ENCODE measurements around the gene GALNT13.

Gene GALNT13

DNA sequence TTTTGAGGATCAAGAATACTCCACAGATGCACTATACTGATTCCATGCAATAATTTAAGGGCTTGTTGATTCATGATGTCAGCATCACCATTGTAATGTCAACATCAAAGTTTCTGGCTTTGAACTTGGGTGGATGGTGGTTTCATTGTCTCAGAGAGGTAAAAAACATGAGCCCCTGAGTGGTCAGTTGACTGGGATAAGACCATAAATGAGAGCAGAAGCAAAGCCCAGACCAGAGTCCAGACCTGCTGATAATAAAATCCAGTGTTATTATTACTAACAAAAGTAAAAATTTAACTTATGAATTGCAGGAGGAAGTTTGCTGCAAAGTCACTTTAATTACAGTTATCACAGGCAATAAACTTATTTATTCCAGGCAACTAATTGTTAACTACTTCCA, 358.2 kb downstream of the GALNT13 start:
- no peak for FAIRE-seq

DNA sequence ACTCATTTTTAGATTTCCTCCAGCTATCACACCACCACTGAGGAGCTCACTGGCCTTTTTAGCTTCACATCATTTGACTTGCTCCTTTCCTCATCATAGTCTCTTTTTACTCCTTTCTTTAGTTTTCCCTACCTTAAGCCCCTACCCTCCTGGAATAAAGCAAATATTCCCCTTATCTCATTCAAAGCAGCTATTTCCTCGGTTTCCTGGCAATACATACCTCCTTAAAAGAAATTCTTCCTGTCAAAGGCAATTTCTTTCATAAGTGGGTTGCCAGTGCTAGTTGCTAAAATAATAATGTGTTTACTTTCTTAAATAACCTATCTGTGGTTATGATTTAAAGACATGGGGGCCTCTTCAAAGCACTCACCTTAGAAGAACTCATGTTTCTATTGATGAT, 359.3 kb downstream of the GALNT13 start:
- no peak for FAIRE-seq

DNA sequence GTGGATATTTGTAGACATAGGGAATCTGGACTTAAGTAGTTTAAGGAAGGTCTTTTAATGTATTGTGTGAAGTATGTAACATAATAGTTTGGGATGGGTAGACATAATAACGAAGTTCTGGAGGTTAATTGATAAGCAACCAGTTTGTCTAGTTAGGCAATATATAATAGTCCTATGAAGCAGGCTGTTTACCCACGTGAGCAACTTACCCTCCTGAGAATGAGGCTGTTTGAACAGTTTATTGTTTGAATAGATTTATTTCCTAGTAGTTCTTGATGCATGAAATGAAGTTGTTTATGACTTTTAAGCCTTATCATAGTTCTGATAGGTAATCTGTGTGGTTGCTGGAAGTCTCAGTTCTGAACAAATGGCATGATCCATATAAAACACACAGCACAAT, 361.5 kb downstream of the GALNT13 start:
- FAIRE-seq: no peak

DNA sequence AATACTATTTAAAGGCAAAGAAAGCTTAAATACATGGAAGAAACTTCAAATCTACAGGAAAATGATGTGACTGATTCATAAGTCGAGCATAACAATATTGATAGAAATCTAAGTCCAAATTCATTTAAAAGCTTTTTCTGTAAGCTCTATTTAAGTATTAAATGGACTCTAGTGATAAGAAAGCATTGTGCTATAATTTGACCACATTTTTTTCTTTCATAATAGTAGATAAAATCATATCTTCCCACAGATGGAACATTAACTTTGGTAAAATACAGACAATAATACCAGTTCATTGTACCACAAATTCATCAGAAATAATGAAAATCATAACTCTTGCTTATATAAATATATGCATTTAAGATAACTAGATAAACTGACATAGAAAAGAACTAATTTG, 366.5 kb downstream of the GALNT13 start:
- FAIRE-seq: no peak

DNA sequence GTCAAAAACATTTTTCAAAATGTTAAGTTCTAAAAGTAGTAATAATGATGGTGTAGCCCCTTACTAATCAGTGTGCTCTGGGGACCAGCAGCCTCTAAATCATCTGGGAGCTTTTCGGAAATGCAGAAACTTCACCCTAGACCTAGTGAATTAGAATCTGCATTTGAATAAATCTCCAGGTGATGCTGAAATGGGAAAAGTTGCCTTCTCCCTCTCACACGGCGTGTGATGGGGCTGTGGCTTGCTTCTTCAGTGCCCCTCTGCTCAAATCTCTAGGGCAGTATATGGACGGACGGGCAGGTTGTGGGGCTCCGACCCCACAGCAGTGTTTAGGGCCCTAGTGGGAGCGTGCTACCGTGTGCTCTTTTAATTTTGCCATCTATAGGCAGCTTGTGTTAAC, 368.6 kb downstream of the GALNT13 start:
- FAIRE-seq: no peak

DNA sequence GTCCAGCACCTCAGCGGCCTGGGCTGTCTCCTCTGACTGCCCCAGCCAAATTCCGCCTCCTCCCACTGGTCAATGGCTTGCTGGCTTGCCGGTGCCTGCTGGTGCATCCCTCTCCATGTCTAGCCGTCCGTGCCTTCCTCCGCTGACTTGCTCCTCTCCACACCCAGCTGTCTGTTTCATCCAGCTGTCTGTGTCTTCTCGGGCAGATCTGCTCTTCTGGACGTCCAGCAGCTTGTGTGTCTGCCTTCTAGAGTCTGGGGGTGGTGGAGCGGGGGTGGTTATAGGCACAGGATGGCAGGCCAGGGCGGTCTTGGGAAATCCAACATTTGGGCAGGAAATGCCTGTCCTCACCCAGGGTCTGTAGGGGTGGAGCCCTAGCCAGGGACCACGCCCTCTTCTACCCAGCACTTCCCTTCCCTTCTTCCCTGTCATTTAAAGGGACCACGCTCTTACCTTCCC, 369.2 kb downstream of the GALNT13 start:
- FAIRE-seq: no peak

DNA sequence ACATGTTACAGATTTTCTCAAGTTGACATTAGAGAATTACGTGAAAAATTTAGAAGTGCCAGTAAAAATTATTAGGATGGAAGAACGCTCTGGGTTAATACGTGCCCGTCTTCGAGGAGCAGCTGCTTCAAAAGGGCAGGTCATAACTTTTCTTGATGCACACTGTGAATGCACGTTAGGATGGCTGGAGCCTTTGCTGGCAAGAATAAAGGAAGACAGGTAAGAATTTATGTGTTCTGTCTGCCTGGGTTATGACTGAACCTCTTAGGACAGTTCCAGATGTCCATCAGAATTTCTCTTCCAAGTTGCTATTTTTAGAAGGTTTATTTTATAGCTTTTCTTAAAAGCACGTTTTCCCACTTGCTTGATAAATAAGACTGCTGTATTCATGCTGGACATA, 371.0 kb downstream of the GALNT13 start:
- FAIRE-seq: no peak

DNA sequence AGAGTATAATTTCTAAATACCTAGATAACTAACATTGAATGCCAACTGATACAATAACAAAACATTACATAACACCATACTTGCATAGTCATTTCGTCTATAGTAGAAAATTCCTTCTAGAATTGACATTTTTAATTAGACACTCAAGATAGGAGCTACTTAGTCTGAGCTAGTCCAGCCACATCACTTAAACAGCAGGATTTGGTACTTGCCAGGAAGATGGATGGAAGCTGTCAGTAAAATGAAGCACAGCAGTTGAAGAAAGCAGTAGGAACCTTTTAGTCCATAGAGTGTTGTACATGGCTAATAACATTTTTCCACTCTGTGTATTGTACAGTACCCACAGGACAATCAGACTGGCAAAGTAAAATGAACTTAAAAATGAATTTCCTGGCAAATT, 372.0 kb downstream of the GALNT13 start:
- FAIRE-seq: no peak

DNA sequence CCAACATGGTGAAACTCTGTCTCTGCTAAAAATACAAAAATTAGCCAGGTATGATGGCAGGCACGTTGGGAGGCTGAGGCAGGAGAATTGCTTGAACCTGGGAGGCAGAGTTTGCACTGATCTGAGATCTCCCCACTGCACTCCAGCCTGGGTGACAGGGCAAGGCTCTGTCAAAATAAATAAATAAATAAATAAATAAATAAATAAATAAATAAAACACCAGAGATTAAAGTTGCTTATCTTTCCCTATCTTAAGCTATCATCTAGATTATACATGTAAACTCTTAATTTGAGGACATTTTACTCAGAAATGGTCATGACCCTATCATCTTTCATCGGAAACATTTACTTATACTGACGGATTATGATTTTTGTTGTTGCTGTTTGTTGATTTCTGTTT, 373.2 kb downstream of the GALNT13 start:
- no peak for FAIRE-seq

DNA sequence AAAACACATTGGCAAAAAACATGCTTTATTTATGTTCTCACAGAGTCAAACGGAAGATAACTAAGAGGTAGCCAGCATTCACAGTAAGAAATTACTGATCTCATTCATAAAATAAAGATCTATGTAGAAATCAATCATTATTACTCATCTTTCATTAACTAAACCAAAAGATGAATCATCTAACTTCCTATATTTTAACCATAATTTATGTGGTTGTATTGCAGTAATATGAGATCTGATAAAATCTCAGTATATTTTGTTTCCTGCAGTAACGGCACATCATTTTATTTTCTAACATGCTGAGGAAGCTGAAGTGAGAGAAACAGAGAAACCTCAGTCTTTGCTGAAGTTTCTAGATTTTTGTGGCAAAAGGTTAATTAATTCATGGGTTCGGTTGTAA, 375.8 kb downstream of the GALNT13 start:
- FAIRE-seq: no peak

DNA sequence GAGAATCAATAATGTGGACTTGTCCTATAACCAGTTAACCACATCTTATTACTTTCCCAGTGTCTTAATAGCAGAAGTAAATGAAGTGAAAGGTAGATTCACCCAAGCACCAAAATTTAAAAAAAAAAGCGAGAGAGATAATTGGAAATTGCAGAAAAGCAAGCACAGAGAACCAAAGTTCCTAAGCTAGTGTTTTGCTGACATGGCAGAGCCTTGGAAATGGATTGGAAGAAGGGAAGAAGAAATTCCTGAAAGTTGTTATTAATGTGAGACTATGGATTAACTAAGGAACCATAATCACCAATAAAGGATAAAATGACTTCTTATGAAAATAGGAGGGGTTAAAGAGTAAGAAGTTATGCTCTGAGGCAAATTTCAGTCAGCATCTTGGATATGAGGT, 384.4 kb downstream of the GALNT13 start:
- no peak for FAIRE-seq

DNA sequence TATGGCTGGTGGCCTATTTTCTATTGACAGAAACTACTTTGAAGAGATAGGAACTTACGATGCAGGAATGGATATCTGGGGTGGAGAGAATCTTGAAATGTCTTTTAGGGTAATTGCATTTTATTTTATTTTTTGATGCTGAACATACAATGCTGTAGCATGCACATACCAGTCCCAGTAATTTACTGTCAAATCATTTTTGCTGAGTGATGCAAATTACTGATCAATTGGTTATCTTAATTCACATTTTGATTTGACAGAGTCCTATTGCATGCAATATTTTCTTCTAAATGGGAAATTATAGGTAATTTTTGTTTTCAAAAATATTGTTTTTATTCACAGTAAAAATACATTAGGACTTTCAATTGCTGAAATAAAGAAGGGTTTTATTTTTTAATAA, 387.3 kb downstream of the GALNT13 start:
- no peak for FAIRE-seq

DNA sequence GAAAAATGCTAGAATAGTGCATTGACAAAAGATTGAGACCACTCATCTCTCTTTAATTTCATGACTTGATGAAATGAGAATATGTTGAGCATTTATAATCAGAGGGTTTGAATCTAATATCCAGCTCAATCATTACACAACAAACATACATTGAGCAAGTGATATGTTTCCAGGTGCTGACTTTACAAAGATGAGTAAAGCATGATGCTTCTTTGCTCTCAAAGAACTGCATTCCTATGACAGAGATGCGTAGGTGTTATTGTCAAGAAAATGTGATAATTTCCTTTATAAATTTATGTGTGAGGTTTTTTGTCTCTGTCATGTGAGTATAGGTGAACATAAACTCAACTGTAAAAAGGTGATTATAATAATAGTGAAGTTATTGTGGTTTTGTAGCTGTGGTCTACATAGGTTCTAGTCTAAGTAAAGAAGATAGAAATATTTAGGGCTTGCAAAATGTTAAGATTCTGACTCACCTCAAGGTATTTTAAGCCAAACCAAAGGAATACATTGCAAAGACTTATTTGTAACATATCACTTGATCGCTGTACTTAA, 389.8 kb downstream of the GALNT13 start:
- no peak for FAIRE-seq

DNA sequence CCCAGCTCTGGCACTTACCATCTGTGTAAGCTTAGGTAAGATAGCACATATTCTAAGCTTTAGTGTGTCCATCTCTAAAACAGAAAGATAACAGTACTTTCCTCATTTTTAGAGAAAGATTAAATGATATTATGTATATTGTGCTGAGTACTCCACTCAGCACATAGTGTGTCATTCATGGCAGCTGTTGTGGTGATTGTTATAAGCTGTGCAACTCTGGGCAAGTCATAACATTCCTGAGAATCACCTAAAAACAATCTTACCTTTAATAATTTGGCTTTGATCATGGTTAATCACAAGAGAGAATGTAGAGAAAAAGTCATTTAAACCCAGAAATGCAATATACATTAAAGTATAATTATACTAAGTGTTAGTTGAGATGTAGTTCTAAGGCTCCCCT, 391.5 kb downstream of the GALNT13 start:
- no peak for FAIRE-seq

DNA sequence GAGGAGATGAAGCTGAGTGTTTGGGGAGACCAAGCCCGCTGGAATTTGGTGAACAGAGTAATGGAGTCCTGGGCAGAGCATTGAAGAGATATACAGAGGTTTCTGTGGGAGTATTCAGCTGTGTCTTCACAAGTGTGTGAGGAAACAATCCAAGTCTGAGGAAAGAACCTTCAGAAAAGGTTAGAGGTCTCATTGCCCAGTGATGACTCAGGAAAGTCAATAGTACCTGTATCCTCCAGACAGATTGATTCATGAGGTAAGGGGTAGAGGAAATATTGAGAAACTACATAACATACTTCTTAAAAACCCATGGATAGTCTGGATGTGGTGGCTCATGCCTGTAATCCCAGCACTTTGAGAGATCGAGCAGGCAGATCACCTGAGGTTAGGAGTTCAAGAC, 392.3 kb downstream of the GALNT13 start:
- FAIRE-seq: no peak

DNA sequence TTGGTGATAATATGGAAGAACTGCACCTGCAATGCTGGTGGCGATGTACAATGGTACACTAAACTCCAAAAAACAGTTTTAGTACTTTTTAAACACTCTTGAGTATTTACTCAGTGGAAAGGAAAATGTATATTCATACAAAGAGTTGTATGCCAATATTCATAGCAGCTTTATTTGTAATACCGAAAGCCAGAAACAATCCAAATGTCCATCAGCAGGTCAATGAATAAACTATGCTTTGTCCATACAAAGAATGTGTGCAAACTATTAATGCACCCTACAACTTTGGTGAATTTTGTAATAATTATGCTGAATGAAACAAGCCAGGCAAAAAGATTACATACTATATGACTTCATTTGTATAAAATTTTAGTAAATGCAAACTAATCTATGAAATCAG, 396.3 kb downstream of the GALNT13 start:
- no peak for FAIRE-seq

DNA sequence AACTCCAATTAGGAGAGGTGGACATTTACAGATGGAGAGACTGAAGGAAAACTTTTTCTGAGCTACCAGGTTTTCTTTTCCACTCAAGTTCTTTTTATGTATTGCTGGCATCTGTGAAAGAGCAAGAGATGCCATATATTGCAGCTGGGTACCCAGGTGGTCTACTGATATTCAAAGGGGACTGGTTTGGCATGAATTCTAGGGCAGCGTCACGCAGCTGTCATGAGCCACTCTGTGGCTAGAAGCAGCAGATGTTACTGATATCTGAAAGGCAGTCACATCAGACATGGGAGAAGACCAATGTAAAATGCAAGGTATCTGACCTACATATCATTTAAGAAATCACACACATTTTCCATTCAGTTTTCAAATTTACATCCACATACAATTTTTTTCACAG, 408.8 kb downstream of the GALNT13 start:
- FAIRE-seq: no peak

DNA sequence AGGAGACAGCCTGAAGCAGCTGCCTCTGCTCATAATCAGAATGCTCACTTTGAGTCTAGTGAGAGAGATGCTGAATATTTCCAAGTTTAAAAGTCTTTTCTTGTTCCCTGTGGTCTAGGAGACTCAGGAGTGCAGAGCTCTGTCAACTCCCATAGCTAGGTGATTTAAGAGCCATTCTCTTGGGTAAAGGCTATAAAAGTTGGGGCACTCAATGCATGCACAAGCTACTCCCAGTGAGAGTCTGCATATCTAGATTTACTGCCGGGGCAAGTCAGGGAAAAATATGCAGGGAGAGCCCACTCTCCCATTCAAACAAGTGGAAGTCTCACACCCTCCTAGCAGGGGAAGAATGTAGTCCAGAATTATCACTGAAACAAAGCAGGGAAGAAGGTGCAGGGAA, 418.1 kb downstream of the GALNT13 start:
- no peak for FAIRE-seq

DNA sequence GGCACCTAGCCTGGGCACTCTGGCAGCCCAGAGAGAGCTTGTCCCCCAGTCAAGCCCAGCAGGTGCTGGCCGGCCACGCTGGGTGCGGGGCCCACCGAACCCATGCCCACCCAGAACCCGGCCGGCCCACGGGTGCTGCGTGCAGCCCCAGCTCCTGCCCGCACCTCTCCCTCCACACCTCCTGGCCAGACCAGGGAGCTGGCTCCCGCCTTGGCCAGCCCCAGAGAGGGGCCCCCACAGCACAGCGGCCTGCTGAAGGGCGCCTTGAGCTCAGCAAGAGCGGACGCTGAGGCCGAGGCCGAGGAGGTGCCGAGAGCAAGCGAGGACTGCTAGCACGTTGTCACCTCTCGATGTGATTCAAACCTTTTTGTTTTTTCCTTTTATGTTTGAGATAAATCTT, 419.8 kb downstream of the GALNT13 start:
- no peak for FAIRE-seq

DNA sequence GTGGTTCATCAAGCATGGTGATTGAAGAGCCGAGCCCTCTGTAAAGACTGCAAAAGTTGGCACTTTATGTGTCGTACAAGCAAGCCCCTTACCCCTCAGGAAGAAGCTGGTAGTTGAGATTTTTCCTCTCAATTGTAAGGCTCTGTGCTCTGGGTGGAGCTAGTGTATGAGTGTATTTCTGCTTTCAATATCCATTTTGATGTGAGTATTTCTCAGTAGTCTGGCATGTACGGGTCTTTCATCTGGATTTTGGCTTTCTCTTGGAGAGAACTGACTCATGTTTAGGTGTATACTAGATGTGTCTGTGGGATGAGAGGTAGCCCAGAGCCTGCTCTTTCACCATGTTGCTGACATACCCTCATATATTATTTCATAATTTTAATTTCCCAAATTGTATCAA, 420.2 kb downstream of the GALNT13 start:
- no peak for FAIRE-seq

DNA sequence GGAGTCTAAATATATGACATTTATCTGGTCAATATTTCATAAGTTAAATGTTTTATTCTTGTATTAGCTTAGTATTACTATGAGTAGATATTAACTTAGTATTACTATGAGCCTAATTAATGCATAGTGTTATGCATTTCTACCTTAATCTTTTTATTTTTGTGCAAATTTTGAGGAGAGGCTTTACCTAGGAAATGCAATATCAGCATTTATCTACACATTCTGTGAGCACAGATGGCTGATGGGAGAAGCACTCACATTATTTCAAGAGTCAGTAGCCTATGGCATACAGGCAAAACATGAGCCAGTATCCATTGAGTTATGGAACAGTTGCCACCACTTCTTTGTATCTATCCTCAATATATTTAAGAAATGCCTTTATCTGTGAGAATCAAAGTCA, 422.1 kb downstream of the GALNT13 start:
- no peak for FAIRE-seq

DNA sequence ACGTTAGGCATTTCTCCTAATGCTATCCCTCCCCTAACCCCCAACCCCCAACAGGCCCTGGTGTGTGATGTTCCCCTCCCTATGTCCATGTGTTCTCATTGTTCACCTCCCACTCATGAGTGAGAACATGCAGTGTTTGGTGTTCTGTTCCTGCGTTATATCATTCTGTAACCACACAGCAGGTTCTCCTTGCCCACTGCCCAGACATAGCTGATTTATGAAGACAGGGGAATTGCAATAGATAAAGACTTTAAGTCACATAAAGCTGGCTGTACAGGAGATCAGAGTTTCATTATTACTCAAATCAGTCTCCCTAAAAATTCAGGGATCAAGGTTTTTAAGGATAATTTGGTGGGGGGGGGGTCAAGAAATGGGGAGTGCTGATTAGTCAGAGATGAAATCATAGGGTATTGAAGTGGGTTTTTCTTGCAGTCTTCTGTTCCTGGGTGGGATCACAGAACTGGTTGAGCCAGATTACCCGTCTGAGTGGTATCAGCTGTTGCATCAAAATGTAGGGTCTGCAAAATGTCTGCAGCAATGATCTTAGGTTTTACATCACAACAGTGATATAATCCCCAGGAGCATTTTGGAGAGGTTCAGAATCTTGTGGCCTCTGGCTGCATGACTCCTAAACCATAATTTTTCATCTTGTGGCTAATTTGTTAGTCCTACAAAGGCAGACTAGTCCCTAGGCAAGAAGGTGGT, 434.7 kb downstream of the GALNT13 start:
- no peak for FAIRE-seq

DNA sequence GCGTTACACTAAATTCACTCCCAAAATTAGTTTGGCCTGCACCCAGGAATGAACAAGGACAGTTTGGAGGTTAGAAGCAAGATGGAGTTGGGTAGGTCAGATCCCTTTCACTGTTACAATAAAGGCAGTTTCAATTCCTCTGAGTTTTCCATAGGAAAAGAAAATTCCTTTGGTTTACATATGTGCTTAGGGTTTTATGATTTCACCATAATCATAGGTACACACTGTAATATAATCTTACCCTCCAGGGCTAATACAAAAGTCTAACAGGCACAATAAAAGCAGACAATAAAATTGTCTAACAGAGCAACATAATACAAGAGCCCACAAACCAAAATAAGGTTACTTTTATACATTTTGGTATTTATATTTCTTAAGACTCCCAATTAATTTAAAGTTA, 435.3 kb downstream of the GALNT13 start:
- no peak for FAIRE-seq

DNA sequence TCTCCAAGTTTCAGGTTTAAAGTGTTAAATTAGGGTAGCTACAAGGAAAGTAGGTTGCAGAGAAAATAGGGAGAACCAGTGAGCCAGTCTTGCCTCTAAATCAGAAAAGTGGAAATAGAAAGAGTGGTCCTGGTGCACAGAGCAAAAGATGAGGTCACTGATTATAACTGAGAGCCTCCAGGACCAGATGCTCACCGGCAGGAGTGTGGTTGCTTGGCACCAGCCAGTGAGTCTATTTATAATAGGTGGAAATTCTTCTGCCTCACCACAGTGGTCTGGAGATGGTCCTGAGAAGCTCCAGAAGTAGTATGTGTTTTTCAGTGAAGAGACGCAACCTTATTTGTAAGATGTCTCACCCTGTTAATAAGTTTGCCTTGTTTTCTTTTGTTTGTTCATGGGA, 452.9 kb downstream of the GALNT13 start:
- FAIRE-seq: no peak

DNA sequence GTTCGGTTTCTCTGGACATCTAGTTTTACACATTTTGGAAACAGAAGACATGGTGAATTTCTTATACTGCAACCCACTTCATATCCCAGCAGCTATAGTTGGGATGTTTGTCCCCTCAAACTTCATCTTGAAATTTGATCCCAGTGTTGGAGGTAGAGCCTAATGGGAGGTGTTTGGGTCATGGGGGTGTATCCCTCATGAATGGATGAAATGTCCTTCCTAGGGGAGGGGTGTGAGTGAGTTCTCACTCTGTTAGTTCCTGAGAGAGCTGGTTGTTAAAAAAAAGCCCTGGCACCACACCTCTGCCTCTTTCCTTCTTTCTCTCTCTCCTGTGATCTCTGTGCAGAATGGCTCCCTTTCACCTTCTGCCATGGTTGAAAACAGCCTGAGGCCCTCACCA, 457.8 kb downstream of the GALNT13 start:
- FAIRE-seq: no peak

Measured in islet of Langerhans (tissue), 1 donor.